Osteocyte (in vitro differentiated cells): ENCODE measurements around the gene EGFL8. TPM values are rescaled to one million over a fixed set of nuclear protein-coding genes. Genes with fewer than 3 reads are reported as not detected.
"Not testable (repeated sequence)": the region's sequence is repeated elsewhere in the genome, so short reads cannot be mapped to it uniquely, and the experiment has no call there.

Experiments used
- DNase-seq: peaks from one replicate; pipeline ENCODE4 v3.0.0; 2021; ENCODE audit warnings: mixed read lengths; ENCODE audit not compliant: unreplicated experiment; ENCODE audit errors: extremely low spot score
- H3K27ac Mint-ChIP-seq: one replicate; pipeline ENCODE4 v1.8.0; 2021; ENCODE audit warnings: mild to moderate bottlenecking, mixed read lengths; ENCODE audit not compliant: unreplicated experiment
- H3K27me3 Mint-ChIP-seq: one replicate; pipeline ENCODE4 v1.8.0; 2021; ENCODE audit warnings: mixed read lengths; ENCODE audit not compliant: unreplicated experiment
- H3K36me3 Mint-ChIP-seq: one replicate; pipeline ENCODE4 v1.8.0; 2021; ENCODE audit warnings: mixed read lengths; ENCODE audit not compliant: unreplicated experiment
- H3K4me1 Mint-ChIP-seq: one replicate; pipeline ENCODE4 v1.8.0; 2021; ENCODE audit warnings: mixed read lengths; ENCODE audit not compliant: unreplicated experiment
- H3K4me3 Mint-ChIP-seq: one replicate; pipeline ENCODE4 v1.8.0; 2021; ENCODE audit warnings: mild to moderate bottlenecking, moderate library complexity, mixed read lengths; ENCODE audit not compliant: unreplicated experiment
- H3K9me3 Mint-ChIP-seq: one replicate; pipeline ENCODE4 v1.8.0; 2021; ENCODE audit warnings: mixed read lengths; ENCODE audit not compliant: unreplicated experiment
- CTCF ChIP-seq: fragments of 200-600 bp; sonication (generic); IDR thresholded peaks from 2 replicates; pipeline ENCODE4 v1.5.0; 2021; ENCODE audit warnings: antibody characterized with exemption, mild to moderate bottlenecking, moderate library complexity
- total RNA-seq: library from RNA; stranded (reverse); gene quantifications from 2 replicates; pipeline ENCODE4 v1.2.1, GENCODE V29; 2021

The EGFL8 gene
- total RNA-seq, 1 donor from 2014 or later: 22.8 TPM

- Mint-ChIP-seq H3K4me1 (peaks cover 64% of the 10 kb centered on the region), H3K27me3 (no peaks in the 10 kb centered on the region), H3K27ac (peak within 1 kb of the TSS; percentile 95), H3K4me3 (peak within 1 kb of the TSS; percentile 91), H3K9me3 (no peaks in the 10 kb centered on the region), H3K36me3 (peaks cover 19% of the 10 kb centered on the region)
- no peak for TF ChIP-seq CTCF
- DNase-seq: no peak
These were observed 25.9 kb downstream of the EGFL8 start, which contains the start of gene PBX2 for GRCh38 chr6:32190054-32190851. TSS of gene PBX2 (minus strand) at chr6:32190202. CDS start at chr6:32189915, 287 bp downstream.

GRCh38 chr6:32190911-32191677 lies 26.7 kb downstream of the EGFL8 start:
- no peaks in the 10 kb centered on the region for H3K9me3 Mint-ChIP-seq
- H3K27me3 Mint-ChIP-seq: no peaks in the 10 kb centered on the region
- no peak for TF ChIP-seq CTCF
- peaks cover 59% of the 10 kb centered on the region for H3K4me1 Mint-ChIP-seq
- H3K27ac Mint-ChIP-seq: peak overlapping the region; percentile 90
- H3K4me3 Mint-ChIP-seq: peak overlapping the region; percentile 36
- H3K36me3 Mint-ChIP-seq: peaks cover 15% of the 10 kb centered on the region
- no peak for DNase-seq

DNA sequence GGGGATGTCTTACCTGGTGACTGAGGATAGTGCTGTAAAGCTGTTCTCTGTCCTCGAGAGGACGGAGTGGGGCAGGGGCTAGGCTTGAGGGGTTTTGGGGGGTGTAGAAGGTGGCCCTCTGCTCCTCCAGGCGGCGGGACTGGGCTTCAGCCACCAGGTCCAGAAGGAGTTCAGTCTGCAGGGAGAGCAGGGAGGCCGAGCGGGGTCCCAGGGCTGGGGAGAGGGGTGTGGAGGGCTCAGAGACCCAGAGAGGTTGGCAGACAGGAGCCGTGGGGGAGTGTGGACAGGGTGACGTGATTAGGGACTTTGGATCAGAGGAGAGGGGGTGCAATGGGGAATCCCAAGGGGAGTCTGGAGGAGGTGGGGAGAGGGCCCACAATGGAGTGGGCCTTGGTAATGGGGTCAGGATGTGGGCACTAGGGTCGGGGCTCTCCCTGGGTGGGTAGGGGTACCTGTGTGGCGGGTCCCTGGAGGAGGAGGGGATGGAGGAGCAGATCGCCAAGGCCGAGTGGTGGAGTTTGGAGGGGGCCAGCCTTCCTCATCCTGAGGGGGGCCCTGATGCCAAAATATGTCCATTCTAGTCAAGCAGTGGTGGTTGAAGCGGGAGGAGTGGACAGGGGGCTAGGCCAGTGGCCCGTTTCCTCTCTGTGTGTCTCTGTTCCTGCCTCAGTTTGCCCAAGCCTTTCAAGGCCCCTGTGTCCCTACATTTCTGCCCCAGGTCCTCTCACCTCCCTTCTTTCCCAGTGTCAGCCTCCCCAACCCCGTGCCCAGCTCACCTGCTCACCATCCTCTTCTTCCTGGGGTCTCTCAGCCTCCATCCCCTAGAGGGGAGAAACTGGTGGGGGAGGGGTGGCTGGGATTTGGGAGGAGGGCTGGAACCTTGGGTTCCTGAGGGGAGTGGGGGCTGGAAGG lies 27.6 kb downstream of the EGFL8 start:
- Mint-ChIP-seq H3K27ac (peak overlapping the region; percentile 90), H3K4me1 (peaks cover 58% of the 10 kb centered on the region), H3K36me3 (peaks cover 8% of the 10 kb centered on the region), H3K9me3 (no peaks in the 10 kb centered on the region), H3K4me3 (peak overlapping the region; percentile 36), H3K27me3 (no peaks in the 10 kb centered on the region)
- no peak for DNase-seq
- TF ChIP-seq CTCF: no peak

DNA sequence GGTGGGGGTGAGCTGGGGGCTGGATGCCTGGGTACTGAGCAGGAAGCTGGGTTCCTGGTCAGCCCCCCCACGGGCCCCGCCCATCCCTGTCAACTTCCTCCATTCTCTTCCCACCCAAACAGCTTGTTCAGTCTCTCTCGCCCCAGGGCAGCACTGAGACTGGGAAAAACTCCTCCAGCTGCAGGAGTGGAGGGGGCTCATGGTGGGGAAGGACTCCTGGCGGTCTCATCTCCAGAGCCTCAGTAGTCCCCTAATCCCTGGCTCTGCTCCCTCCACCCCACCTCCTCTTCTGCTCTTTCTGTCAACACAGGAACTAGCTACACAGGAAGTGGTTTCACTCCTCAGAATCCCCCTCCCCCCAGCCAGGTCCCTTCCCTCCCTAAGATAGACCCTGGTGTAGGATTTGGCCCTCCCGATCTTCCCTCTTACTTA lies 28.2 kb downstream of the EGFL8 start, which contains the start of gene GPSM3:
Gene GPSM3, minus strand, starts transcription at position 36 of the 432 bp plus-strand sequence. CDS start 130 bp downstream, outside the sequence.
- Mint-ChIP-seq H3K4me3 (peak within 1 kb of the TSS; percentile 36), H3K9me3 (no peaks in the 10 kb centered on the region), H3K27ac (peak within 1 kb of the TSS; percentile 90), H3K4me1 (peaks cover 58% of the 10 kb centered on the region), H3K36me3 (peaks cover 3% of the 10 kb centered on the region), H3K27me3 (no peaks in the 10 kb centered on the region)
- no peak for DNase-seq
- no peak for TF ChIP-seq CTCF

- not testable (repeated sequence) for DNase-seq, H3K27me3 Mint-ChIP-seq, H3K36me3 Mint-ChIP-seq, H3K9me3 Mint-ChIP-seq, H3K4me3 Mint-ChIP-seq
- Mint-ChIP-seq H3K27ac (peak overlapping the region; percentile 90), H3K4me1 (peaks cover 56% of the 10 kb centered on the region)
These were observed 28.7 kb downstream of the EGFL8 start for GRCh38 chr6:32193096-32193495.
